OCI-LY7 (cell line): ENCODE results near the gene TRIM50.

Experiments
- EZH2phosphoT487 ChIP-seq: fragments of 200-600 bp; sonication (generic); IDR thresholded peaks from 2 replicates; pipeline ENCODE4 v1.6.1; 2018; ENCODE audit warnings: low read depth, borderline replicate concordance, mild to moderate bottlenecking, mixed run types, antibody characterized with exemption, low read length, moderate library complexity, mixed read lengths
- TF ChIP-seq, protein P1 (sequence below): fragments of 200-600 bp; sonication (generic); conservative IDR thresholded peaks from 2 replicates; pipeline ENCODE4 v1.5.1; 2014; ENCODE audit warnings: mild to moderate bottlenecking, antibody characterized with exemption, low read length, moderate library complexity, mixed read lengths

DNA sequence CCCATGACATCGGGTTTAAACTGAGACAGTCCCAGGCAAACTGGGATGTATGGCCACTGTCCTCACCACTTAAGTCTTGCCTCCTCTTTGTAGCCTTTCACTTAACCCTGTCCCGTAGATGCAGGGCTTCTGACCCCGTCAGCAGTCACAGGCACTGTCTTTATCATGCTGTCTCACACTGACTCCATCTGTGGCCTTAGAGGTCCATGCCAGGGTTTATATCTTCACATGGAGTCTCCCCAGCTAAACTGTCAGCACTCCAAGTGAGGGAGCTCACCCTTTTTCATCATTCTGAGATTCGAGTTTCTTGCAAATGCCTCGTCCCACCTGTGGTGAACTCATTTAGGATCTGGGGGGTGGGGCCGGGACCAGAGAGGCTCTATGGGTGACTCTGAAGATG, 2.9 kb upstream of the TRIM50 start:
- TF ChIP-seq, protein P1, sequence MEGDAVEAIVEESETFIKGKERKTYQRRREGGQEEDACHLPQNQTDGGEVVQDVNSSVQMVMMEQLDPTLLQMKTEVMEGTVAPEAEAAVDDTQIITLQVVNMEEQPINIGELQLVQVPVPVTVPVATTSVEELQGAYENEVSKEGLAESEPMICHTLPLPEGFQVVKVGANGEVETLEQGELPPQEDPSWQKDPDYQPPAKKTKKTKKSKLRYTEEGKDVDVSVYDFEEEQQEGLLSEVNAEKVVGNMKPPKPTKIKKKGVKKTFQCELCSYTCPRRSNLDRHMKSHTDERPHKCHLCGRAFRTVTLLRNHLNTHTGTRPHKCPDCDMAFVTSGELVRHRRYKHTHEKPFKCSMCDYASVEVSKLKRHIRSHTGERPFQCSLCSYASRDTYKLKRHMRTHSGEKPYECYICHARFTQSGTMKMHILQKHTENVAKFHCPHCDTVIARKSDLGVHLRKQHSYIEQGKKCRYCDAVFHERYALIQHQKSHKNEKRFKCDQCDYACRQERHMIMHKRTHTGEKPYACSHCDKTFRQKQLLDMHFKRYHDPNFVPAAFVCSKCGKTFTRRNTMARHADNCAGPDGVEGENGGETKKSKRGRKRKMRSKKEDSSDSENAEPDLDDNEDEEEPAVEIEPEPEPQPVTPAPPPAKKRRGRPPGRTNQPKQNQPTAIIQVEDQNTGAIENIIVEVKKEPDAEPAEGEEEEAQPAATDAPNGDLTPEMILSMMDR = no peak
- no peak for TF ChIP-seq EZH2phosphoT487
